ENCODE measurements around the gene DGKI.

- no peak for TF ChIP-seq YY1 (IDR thresholded peaks at IDR 0.05; ENCODE audit: insufficient read depth, insufficient read length)
- no peak for TF ChIP-seq ZNF274 (IDR thresholded peaks at IDR 0.05; ENCODE audit: low read depth, low read length)
- no peak for TF ChIP-seq SUZ12 (IDR thresholded peaks at IDR 0.05; ENCODE audit: extremely low read depth, insufficient read depth, insufficient read length)
Measured at GRCh38 chr7:137342265-137342664, 504.5 kb downstream of the DGKI start.

Measured in NT2/D1 (cell line).